Parathyroid adenoma (tissue), 2 donors: Measurements from ENCODE around the gene FANCC.

Source experiments
- H2AFZ ChIP-seq: fragments of 300-600 bp; sonication (generic); one replicate; pipeline ENCODE4 v1.7.0; 2017; ENCODE audit warnings: antibody characterized with exemption, mild to moderate bottlenecking
- H3K27ac ChIP-seq: fragments of 300-600 bp; sonication (generic); one replicate; pipeline ENCODE4 v1.7.0; 2017
- H3K27me3 ChIP-seq: fragments of 300-600 bp; sonication (generic); one replicate; pipeline ENCODE4 v1.7.0; 2017; ENCODE audit warnings: low read length; ENCODE audit not compliant: control insufficient read depth, insufficient read depth
- H3K36me3 ChIP-seq: fragments of 300-600 bp; sonication (generic); one replicate; pipeline ENCODE4 v1.7.0; 2017; ENCODE audit warnings: low read length; ENCODE audit not compliant: control insufficient read depth, insufficient read depth
- H3K4me1 ChIP-seq: fragments of 300-600 bp; sonication (generic); one replicate; pipeline ENCODE4 v1.7.0; 2017; ENCODE audit warnings: control low read depth
- H3K4me2 ChIP-seq: fragments of 300-600 bp; sonication (generic); one replicate; pipeline ENCODE4 v1.7.0; 2017; ENCODE audit warnings: low read length
- H3K4me3 ChIP-seq: fragments of 300-600 bp; sonication (generic); one replicate; pipeline ENCODE4 v1.7.0; 2017; ENCODE audit warnings: low read depth, low read length
- H3K79me2 ChIP-seq: fragments of 300-600 bp; sonication (generic); one replicate; pipeline ENCODE4 v1.7.0; 2017; ENCODE audit warnings: control low read depth
- H3K9ac ChIP-seq: fragments of 300-600 bp; sonication (generic); one replicate; pipeline ENCODE4 v1.7.0; 2017; ENCODE audit warnings: mild to moderate bottlenecking
- H3K9me3 ChIP-seq: fragments of 300-600 bp; sonication (generic); one replicate; pipeline ENCODE4 v1.7.0; 2017; ENCODE audit warnings: low read length; ENCODE audit not compliant: control insufficient read depth
- TF ChIP-seq, protein P1 (sequence below): fragments of 300-600 bp; sonication (generic); IDR thresholded peaks from one replicate; pipeline ENCODE4 v1.7.0; 2017; ENCODE audit warnings: antibody characterized with exemption, mild to moderate bottlenecking
- donor health status: primary hyperparathyroidism.

The FANCC gene

GRCh38 chr9:95062596-95063065 is 254.9 kb downstream of the FANCC start:
- peak overlapping the region; percentile 99 for H3K4me3 ChIP-seq
- H3K27me3 ChIP-seq = no peaks in the 10 kb centered on the region
- no peaks in the 10 kb centered on the region for H3K36me3 ChIP-seq
- H3K79me2 ChIP-seq = peaks cover 77% of the 10 kb centered on the region
- no peak overlapping the region for H3K9ac ChIP-seq
- no peak overlapping the region for H2AFZ ChIP-seq
- H3K27ac ChIP-seq = peak overlapping the region; percentile 15
- H3K9me3 ChIP-seq = no peaks in the 10 kb centered on the region
- H3K4me2 ChIP-seq = peak overlapping the region; percentile 54
- TF ChIP-seq, protein P1, sequence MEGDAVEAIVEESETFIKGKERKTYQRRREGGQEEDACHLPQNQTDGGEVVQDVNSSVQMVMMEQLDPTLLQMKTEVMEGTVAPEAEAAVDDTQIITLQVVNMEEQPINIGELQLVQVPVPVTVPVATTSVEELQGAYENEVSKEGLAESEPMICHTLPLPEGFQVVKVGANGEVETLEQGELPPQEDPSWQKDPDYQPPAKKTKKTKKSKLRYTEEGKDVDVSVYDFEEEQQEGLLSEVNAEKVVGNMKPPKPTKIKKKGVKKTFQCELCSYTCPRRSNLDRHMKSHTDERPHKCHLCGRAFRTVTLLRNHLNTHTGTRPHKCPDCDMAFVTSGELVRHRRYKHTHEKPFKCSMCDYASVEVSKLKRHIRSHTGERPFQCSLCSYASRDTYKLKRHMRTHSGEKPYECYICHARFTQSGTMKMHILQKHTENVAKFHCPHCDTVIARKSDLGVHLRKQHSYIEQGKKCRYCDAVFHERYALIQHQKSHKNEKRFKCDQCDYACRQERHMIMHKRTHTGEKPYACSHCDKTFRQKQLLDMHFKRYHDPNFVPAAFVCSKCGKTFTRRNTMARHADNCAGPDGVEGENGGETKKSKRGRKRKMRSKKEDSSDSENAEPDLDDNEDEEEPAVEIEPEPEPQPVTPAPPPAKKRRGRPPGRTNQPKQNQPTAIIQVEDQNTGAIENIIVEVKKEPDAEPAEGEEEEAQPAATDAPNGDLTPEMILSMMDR = no peak
- peaks cover 27% of the 10 kb centered on the region for H3K4me1 ChIP-seq

- TF ChIP-seq, protein P1 = no peak
- no peak overlapping the region for H2AFZ ChIP-seq
- H3K9me3 ChIP-seq = no peaks in the 10 kb centered on the region
- H3K4me3 ChIP-seq = peak overlapping the region; percentile 99
- H3K36me3 ChIP-seq = no peaks in the 10 kb centered on the region
- peak overlapping the region; percentile 15 for H3K27ac ChIP-seq
- peak overlapping the region; percentile 54 for H3K4me2 ChIP-seq
- no peak overlapping the region for H3K9ac ChIP-seq
- no peaks in the 10 kb centered on the region for H3K27me3 ChIP-seq
- peaks cover 82% of the 10 kb centered on the region for H3K79me2 ChIP-seq
- H3K4me1 ChIP-seq = peaks cover 23% of the 10 kb centered on the region
Measured at GRCh38 chr9:95061916-95062595, 255.5 kb downstream of the FANCC start.

- Histone ChIP-seq H3K4me3 (peak overlapping the region; percentile 99), H3K9me3 (no peaks in the 10 kb centered on the region), H3K36me3 (no peaks in the 10 kb centered on the region), H3K9ac (no peak overlapping the region), H3K79me2 (peaks cover 83% of the 10 kb centered on the region), H3K27me3 (no peaks in the 10 kb centered on the region), H3K27ac (no peak overlapping the region), H3K4me2 (peak overlapping the region; percentile 95), H2AFZ (no peak overlapping the region), H3K4me1 (peaks cover 28% of the 10 kb centered on the region)
- TF ChIP-seq, protein P1 = no peak
Measured at GRCh38 chr9:95060916-95061315, 256.6 kb downstream of the FANCC start.

- H3K27ac ChIP-seq = no peak overlapping the region
- H2AFZ ChIP-seq = no peak overlapping the region
- H3K9me3 ChIP-seq = no peaks in the 10 kb centered on the region
- H3K79me2 ChIP-seq = peaks cover 79% of the 10 kb centered on the region
- TF ChIP-seq, protein P1 = no peak
- H3K4me2 ChIP-seq = peak overlapping the region; percentile 95
- no peaks in the 10 kb centered on the region for H3K36me3 ChIP-seq
- H3K4me1 ChIP-seq = peaks cover 24% of the 10 kb centered on the region
- H3K27me3 ChIP-seq = no peaks in the 10 kb centered on the region
- H3K4me3 ChIP-seq = peak overlapping the region; percentile 99
- no peak overlapping the region for H3K9ac ChIP-seq
Measured at GRCh38 chr9:95060234-95060633, 257.3 kb downstream of the FANCC start.
